ENCODE measurements around the gene IFITM1.

GRCh38 chr11:328012-328411 is 14.2 kb downstream of the IFITM1 start:
- no peak for TF ChIP-seq CTCF (IDR thresholded peaks at IDR 0.05)
- TF ChIP-seq POLR2A (IDR thresholded peaks at IDR 0.05), result no peak
- no peak for TF ChIP-seq EP300 (IDR thresholded peaks at IDR 0.05)
- no peak for TF ChIP-seq POLR2AphosphoS5 (IDR thresholded peaks at IDR 0.05)
